Subcutaneous adipose tissue (tissue), 4 donors: ENCODE data around the gene CHST11. TPM values are rescaled to one million over a fixed set of nuclear protein-coding genes. Genes with fewer than 3 reads are reported as not detected.

Experiments
- total RNA-seq, 4 donors: library from RNA; depleted of rRNA; stranded (reverse); fragments of >200 nt; gene quantifications; one replicate each; pipeline ENCODE4 v1.1.0, GENCODE V29; 2016
- TF ChIP-seq, protein P1 (sequence below): fragments of 450-650 bp; IDR thresholded peaks from one replicate; pipeline ENCODE4 v1.5.1; 2016; ENCODE audit warnings: low read depth, mild to moderate bottlenecking, control low read depth, antibody characterized with exemption, moderate library complexity

Gene CHST11
- total RNA-seq, 4 donors from 2014 or later = 5.1 to 48.4 (median 9.3) TPM

DNA sequence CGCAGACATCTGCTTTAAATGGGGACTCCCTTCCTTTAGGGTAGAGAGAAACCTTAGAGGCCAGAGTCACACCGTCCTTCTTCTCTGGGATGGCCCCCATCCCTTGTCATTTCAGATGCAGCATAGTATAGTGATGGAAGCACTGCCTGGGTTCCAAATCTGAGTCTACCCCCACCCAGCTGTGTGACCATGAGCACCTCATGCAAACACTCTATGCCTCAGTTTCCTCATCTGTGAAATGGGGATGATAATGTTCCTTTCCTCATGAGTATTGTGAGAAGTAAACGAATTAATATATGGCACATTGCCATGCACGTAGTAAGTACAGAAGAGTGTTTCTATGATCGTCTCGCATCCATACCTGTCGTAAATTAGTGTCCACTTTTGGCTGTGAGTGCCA, 259.4 kb downstream of the CHST11 start:
- TF ChIP-seq, protein P1, sequence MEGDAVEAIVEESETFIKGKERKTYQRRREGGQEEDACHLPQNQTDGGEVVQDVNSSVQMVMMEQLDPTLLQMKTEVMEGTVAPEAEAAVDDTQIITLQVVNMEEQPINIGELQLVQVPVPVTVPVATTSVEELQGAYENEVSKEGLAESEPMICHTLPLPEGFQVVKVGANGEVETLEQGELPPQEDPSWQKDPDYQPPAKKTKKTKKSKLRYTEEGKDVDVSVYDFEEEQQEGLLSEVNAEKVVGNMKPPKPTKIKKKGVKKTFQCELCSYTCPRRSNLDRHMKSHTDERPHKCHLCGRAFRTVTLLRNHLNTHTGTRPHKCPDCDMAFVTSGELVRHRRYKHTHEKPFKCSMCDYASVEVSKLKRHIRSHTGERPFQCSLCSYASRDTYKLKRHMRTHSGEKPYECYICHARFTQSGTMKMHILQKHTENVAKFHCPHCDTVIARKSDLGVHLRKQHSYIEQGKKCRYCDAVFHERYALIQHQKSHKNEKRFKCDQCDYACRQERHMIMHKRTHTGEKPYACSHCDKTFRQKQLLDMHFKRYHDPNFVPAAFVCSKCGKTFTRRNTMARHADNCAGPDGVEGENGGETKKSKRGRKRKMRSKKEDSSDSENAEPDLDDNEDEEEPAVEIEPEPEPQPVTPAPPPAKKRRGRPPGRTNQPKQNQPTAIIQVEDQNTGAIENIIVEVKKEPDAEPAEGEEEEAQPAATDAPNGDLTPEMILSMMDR = no peak

DNA sequence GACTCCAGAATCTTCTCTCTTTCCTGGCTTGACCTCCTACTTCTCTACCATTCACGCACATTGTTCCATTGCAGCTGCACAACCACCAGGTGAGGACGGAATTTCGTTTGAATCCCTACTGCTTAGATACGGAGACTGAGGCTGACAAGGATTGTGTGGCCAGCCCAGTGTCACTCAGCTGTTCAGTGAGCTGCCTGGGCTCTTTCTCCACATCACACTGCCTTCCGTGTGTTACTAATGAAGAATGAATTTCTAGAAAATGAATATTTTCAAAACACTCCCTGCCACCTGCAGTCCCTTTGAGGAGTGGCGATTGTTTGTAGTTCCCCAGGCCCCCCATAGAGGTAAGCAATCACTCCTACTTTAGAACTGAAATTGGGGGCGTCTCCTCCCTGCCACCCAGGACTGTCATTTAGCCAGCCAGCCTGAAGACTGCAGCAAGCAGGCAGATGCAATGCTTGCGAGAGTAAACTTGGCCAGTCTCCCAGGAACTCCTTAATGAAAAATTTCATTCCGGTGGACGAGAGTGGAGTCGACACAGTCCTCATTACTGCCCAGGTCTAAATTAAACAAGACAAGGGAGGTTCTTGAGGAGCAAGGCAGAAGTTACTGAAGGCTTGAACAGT, 261.7 kb downstream of the CHST11 start:
- TF ChIP-seq, protein P1 = no peak

DNA sequence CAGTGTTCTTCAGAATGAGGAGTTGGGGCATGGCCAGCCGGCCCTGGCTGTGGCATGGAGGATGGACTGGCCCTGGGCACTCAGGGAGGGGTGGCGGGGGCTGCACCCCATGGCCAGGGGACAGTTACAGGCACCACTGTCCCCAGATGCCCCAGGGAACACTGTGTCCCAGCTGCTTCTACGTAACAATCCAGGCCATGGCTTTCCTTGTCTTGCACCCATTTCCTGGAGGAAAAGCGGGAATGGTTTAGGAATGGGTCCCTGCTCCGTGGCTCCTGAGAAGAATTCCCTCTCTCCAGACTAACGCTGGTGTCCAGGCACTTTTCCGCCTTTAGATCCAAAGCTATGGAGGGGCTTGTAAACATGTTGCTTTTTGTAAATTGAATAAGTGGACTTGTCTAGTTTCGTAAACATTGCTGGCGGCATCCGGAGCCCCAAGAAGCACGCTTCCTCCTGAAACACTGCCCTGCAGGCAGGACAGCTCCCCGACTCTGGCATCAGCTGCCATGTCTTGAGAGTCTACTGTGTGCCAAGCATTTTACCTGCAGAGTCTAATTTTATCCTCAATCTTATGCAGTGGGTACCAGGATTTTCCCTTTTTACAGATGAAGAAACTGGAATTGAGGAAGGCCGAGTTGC, 263.1 kb downstream of the CHST11 start:
- TF ChIP-seq, protein P1 = no peak

DNA sequence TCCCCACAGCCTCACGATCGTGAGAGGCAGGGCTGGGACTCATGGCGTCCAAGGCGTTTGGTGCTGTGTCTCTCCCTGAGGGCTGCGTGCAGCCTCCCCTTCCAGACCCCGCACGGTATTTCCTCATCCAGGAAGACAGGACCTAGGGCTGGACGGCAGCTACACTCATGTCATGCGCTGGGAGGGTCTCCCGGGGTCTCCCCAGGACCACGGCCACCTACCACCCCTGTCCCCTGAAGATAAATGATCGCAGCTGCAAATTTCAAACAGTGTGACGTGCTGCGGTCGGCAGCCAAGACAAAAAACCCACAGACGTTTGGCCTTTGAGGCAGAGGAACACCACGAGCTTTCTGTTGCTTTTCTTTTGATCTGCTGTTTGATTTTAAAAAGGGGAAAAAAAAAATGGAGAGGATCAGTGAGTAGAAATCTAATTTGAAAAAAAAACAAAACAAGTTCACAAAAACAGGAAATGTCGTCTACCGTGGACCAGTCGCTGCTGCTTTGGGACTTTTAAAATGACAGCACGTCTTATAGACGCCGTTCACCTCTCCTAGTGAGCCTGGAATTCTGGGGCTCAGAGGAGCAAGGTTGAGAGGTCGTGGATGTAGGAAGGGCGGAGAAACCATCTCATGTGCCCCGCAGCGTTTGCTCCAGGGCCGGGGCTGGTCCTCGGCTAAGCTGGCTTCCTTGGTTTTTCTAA, 263.7 kb downstream of the CHST11 start:
- TF ChIP-seq, protein P1 = no peak

DNA sequence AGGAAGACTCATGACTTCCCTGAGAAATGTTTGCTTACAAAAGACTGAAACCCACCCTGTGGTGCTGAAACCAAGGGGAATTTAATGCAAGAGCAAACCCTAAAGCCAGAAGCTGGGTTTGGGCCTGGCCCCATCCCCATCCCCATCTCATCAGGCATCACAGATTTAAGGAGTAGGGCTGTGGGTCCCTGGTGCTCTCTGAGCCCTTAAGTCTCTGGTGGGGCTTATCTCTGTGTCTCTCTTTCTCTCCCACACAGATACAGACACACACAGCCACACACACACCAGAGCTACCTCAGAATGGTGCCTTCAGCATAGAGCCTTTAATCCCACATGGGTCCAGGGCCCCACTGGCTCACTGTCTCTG, 264.3 kb downstream of the CHST11 start:
- TF ChIP-seq, protein P1 = no peak

DNA sequence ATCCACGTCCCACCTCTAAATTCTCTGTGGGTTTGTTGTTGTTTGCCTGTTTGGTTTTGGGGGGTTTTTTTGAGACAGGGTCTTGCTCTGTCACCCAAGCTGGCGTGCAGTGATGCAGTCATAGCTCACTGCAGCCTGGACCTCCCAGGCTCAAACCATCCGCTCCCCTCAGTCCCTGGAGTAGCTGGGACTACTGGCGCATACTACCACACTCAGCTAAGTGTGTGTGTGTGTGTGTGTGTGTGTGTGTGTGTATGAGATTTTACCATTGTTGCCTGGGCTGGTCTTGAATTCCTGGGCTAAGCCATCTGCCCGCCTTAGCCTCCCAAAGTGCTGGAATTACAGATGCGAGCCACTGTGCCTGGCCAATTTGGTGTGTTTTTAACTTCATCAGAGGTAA, 265.2 kb downstream of the CHST11 start:
- TF ChIP-seq, protein P1 = no peak
